ENCODE measurements around the gene LSAMP.
"Not testable (repeated sequence)": the region's sequence is repeated elsewhere in the genome, so short reads cannot be mapped to it uniquely, and the experiment has no call there.

The LSAMP gene

GRCh38 chr3:115898656-115899410 is 546.5 kb downstream of the LSAMP start:
- no peak for DNase-seq (ENCODE audit: low read depth in 2 of 2)

DNA sequence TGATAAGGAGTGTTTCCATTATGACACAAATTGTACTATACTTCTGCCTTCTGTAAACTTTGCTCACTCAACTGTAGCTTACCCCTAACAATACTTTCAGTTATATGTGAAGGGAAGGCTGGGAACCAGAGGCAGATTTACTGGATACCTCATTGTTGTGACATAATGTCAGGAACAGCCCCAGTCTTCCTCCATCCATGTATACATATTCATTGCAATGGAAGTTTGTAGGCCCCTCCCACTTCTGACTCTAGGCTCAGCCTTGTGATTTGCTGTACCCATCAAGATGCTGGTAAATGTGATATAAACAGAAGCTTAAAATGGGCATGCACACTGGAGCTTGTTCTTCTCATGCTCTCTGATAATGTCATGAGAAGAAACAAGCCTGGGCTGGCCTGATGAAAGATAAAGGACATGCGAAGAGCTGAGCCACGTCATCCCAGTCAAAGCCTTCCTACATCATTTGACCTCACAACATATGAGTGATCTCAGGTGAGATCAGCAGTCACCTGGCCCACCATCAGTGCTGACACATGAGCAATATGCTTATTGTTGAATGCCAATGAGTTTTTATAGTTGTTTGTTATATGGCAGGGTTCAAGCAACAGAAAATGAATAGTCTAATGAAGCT is 554.2 kb downstream of the LSAMP start:
- no peak for DNase-seq (ENCODE audit: low read depth in 2 of 2)

- DNase-seq (ENCODE audit: low read depth in 2 of 2) = no peak
Measured at GRCh38 chr3:115890579-115890978, 554.7 kb downstream of the LSAMP start.

GRCh38 chr3:115885621-115886020 is 559.7 kb downstream of the LSAMP start:
- DNase-seq (ENCODE audit: low read depth in 2 of 2) = no peak

DNA sequence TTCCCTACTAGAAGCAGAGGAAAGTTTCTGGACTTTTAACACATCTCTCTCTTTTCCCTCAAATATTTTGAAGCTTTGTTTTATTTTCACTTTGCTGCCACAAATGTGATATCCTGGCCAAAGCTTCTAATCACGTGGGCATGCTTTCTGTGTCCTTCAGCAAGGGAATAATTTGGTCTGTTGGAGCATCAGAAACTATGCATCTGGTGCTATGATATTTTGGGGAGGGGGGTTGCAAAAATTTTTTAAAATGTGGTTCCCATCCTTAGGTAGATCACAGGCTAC is 567.7 kb downstream of the LSAMP start:
- DNase-seq (ENCODE audit: low read depth in 2 of 2) = no peak

DNA sequence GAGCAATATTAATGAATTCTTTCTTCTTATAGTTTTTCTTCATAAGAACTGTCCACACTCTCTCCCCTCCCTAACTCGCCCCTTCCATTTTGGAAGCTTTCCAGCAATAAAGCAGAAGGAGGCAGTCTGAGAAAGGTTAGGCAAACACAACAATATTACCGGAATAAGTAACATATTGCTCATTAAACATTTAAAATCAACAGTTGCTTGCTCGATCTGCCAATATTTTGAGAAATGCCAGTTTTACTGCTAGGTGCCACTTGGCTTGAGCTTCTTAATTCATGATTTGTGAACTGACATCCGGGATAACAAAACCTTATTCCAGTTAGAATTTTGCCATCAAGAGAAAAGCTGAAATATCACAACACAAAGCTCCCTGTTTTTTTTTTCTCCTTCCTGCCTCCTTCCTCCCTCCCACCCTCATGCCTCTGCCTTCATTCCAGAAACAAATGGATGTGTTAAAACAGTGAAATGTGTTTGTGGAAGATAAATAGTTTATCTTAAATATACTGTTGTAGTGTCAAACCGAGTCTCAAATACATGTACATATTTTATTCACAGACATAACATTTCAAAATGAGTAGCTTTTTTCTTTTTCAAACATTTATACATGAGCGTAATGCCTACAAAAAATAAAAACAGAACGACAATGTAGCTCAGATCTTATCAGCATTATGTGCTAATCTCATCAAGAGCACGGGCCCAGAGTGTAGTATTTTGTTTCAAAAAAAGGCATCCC is 568.2 kb downstream of the LSAMP start:
- no peak for DNase-seq (ENCODE audit: low read depth in 2 of 2)

- DNase-seq (ENCODE audit: low read depth in 2 of 2) = no peak
Measured at GRCh38 chr3:115875460-115875859, 569.8 kb downstream of the LSAMP start.

GRCh38 chr3:115871735-115872134 is 573.6 kb downstream of the LSAMP start:
- DNase-seq (ENCODE audit: low read depth in 2 of 2) = no peak

- DNase-seq (ENCODE audit: low read depth in 2 of 2) = no peak
Measured at GRCh38 chr3:115864911-115865310, 580.4 kb downstream of the LSAMP start.

GRCh38 chr3:115862849-115863248 is 582.4 kb downstream of the LSAMP start:
- no peak for DNase-seq (ENCODE audit: low read depth in 2 of 2)

DNA sequence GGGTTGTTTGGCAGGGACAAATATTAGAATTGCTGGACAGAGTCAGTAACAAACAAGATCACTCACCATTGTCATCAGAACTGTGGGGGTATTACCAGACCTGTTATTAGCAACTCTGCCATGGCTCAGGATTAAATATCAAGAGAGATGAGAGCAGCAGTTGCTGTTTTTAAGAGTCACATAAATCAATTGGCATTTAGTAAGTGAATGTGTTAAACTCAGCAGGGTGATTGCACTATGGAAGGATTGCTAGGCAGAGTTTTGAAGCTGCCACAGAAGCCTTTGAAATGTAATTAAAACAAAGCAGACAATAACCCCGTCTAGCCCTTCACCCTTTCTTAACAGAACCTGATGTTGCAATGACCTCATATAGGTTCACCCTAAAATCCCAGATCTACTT is 583.2 kb downstream of the LSAMP start:
- no peak for DNase-seq (ENCODE audit: low read depth in 2 of 2)

DNA sequence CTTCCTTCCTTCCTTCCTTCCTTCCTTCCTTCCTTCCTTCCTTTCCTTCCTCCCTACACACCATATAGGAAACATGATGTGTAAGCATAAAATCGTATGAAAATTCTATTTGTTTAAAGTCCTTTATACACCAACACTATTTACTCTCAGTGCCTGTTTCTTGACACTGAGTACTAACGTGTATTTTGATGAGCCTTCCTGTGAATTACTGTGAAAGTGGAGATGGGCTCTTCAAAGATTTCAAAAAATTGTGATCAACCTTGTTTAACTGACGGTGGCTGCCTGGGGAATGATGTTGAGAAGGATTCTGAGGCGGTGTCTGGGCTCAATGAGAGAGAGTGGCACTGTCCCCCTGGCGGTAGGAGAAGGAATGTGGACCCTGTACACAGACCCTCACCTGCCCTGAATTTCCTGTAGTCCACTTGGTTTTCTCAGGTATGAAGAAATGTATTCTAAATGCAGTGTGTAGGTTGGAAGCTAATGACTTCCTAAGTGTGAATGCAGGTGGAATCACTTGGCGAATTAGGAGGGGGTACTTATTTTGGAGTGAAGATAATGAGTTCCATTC is 584.0 kb downstream of the LSAMP start:
- no peak for DNase-seq (ENCODE audit: low read depth in 2 of 2)

DNA sequence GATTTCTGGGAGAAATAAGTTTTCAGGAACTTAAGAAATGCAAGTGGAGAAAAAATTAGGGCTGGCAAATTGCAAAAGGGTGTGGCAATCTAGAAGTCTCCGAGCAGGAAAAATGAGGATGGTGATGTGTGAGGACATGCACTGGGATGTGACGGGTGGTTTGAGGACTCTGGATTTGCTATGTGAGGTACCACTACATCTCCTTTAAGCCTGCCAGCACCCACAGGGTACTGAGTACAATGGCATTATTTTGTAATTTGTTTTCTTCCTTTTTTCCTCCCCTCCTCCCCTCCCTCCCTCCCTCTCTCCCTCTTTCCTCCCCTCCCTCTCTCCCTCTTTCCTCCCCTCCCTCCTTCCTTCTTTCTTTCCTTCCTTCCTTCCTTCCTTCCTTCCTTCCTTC is 584.5 kb downstream of the LSAMP start:
- no peak for DNase-seq (ENCODE audit: low read depth in 2 of 2)

DNA sequence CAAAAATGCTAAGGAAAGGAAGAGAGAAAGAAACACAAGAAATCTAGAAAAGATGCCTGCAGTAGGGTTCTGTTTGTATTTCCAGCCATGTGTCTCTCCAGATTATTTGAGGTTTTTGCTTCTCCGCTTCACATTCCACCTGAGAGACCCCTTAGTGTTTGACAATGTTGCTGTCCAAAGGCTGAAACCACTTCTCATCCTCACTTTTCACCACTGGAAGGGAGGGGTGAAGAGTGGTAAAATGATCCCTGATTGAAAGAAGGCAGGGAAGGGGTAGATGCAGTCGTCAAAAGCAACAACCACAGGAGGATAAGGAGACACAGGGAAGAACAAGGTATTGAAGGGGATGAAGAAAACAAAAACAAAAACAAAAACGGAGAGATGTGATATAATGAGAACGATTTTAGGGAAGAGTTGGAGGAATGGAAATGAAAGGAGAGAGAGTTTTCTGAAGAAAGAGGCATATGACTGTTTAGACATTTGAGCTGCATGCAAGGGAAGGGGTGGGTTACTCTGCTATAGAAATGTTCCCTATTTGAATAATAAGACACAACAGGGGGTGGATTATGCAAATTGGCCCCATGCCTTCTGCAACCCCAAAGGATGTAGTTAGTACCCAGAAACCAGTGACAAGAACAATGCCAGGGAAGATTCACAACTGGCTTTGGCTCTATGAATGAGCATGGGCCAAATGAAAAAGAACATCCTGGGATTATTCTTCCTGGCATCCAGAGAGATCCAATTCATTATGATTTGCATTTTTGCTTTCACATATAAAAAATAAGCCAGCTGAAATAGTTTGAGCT is 586.1 kb downstream of the LSAMP start:
- DNase-seq (ENCODE audit: low read depth in 2 of 2) = no peak

DNA sequence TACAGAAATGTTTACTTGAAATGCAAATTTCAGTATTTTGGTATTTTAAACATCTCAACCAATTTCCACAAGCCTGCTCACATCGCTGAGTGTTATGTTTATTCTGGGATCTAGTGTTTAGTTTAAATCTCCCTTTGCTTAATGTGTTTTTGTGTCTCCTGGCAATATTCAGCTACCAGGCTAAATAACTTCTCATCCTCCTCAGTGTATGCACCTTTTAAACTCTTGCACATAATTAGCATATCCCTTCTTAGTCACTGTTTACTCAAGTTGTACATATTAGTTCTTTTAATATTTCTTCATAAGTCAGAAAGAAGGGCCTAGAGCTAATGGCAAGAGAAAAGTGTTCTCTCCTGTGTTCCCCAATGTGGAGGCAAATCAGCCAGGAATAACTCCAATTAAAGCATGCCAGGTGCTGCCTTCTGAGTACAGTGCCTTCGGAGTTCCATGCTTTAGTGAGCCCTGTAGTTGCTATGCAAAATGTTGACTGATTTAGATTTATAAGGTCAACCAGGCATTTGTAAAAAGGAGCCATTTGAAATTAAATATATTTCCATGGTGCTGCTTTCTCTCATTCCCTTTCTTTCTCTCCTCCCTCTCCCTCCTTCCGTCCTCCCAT is 587.7 kb downstream of the LSAMP start:
- DNase-seq (ENCODE audit: low read depth in 2 of 2) = no peak

DNA sequence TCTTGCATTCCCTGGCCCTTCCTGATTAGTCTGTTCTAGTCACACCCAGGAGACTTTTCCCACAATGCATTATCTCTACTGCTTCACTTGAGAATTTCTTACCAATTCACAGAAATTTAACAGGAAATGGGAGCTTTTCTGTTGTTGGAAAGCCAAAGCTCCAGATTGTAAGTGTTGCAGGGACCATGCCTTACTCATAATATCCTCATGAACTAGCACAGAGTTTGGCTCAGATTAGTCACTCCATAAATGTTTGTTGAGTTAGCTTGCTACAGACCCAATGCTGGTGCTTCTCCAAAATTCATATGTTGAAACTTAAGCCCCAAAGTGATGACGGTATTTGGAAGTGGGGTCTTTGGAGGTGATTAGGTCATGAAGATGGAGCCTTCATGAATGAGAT is 589.4 kb downstream of the LSAMP start:
- no peak for DNase-seq (ENCODE audit: low read depth in 2 of 2)

DNA sequence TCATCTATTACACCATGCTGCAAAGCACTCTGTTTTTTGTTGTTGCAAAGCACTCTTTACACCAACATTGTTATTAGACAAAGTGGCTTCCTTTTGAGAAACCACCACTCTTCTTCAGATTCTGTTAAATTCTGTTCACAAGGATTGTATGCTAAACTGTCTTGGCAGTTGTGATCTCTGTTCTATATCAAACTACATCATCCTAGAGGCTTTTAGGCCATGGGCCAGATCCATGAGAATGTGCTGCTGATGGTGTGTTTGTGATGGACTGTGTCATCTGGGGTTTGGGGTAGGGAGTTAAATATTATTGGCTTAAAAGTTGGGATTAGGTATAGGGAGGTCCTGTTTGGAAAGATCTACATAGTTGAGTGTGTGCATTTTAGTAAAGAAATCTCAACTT is 592.2 kb downstream of the LSAMP start:
- DNase-seq (ENCODE audit: low read depth in 2 of 2) = no peak

DNA sequence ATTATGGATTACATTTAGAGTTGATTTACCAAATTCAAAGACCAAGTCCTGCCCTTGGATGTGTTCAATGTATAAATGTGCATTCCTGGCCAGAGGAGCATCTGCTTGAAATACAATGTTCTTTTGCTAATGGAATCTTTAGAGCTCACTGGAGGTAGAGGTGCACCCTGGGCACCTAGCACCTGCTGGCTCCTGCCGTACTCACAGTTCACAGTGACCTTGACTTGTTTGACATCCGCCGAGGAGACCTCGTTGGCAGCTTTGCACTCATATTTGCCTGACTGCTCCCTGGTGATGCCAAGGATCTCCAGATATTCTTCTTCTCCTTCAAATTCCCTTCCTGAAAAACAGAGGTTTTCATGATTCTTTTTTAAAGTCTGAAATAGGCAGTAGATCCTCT is 593.0 kb downstream of the LSAMP start:
- DNase-seq (ENCODE audit: low read depth in 2 of 2) = no peak

GRCh38 chr3:115851571-115851970 is 593.7 kb downstream of the LSAMP start:
- DNase-seq (ENCODE audit: low read depth in 2 of 2) = no peak

GRCh38 chr3:115848641-115849040 is 596.6 kb downstream of the LSAMP start:
- no peak for DNase-seq (ENCODE audit: low read depth in 2 of 2)

DNA sequence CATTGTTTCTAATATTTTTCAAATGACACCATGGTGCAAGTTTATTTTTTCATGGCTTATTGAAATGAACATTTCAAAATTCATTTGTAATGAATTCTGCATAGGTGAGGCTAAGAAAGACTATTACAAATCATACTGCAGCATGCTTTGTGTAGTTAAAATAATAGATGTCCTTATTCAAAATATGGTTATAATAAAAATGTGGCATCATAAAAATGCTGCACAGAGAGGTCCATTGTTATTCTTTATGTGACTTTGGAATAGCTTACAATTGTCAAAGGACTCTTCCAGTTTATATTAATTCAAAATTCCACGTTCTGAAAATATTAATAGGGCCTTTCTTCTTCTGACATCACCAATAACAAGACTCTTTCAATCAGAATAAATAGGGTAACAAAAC is 599.3 kb downstream of the LSAMP start:
- DNase-seq (ENCODE audit: low read depth in 2 of 2) = no peak

GRCh38 chr3:115844729-115845128 is 600.6 kb downstream of the LSAMP start:
- not testable (repeated sequence) for DNase-seq (ENCODE audit: low read depth in 2 of 2)
